ENCODE data around the gene MON1A.
"Not testable (repeated sequence)": the region's sequence is repeated elsewhere in the genome, so short reads cannot be mapped to it uniquely, and the experiment has no call there.

MON1A gene

GRCh38 chr3:49917806-49918590, 11.6 kb downstream of the MON1A start:
- not testable (repeated sequence) for DNase-seq (ENCODE audit: low read depth)

- no peak for DNase-seq (ENCODE audit: low read depth)
These were observed 12.9 kb downstream of the MON1A start for GRCh38 chr3:49916686-49917085.

- no peak for DNase-seq (ENCODE audit: low read depth)
These were observed 14.7 kb downstream of the MON1A start for GRCh38 chr3:49914906-49915305.

GRCh38 chr3:49912881-49913281, 16.7 kb downstream of the MON1A start:
- no peak for DNase-seq (ENCODE audit: low read depth)

- DNase-seq (ENCODE audit: low read depth), result no peak
These were observed 18.0 kb downstream of the MON1A start for GRCh38 chr3:49911611-49912010.

- DNase-seq (ENCODE audit: low read depth), result no peak
These were observed 18.5 kb downstream of the MON1A start for GRCh38 chr3:49911124-49911420.

GRCh38 chr3:49910409-49911123, 19.0 kb downstream of the MON1A start:
- no peak for DNase-seq (ENCODE audit: low read depth)

- no peak for DNase-seq (ENCODE audit: low read depth)
These were observed 21.0 kb downstream of the MON1A start for GRCh38 chr3:49908373-49909199.

GRCh38 chr3:49906073-49906743, 23.4 kb downstream of the MON1A start:
- no peak for DNase-seq (ENCODE audit: low read depth)

- not testable (repeated sequence) for DNase-seq (ENCODE audit: low read depth)
These were observed 25.2 kb downstream of the MON1A start for GRCh38 chr3:49904448-49904847.

- DNase-seq (ENCODE audit: low read depth), result peak; percentile 60
These were observed 25.9 kb downstream of the MON1A start, which contains the start of gene MST1R for GRCh38 chr3:49903451-49904424. Gene MST1R (minus strand): TSS chr3:49903873. CDS start chr3:49903609, 264 bp downstream.

GRCh38 chr3:49902511-49903345, 26.9 kb downstream of the MON1A start:
- DNase-seq (ENCODE audit: low read depth), result no peak

GRCh38 chr3:49901366-49902339, 28.0 kb downstream of the MON1A start:
- DNase-seq (ENCODE audit: low read depth), result no peak

- DNase-seq (ENCODE audit: low read depth), result no peak
These were observed 29.0 kb downstream of the MON1A start for GRCh38 chr3:49900491-49901153.

- no peak for DNase-seq (ENCODE audit: low read depth)
These were observed 29.8 kb downstream of the MON1A start for GRCh38 chr3:49899815-49900214.

- no peak for DNase-seq (ENCODE audit: low read depth)
These were observed 30.6 kb downstream of the MON1A start for GRCh38 chr3:49898991-49899390.

GRCh38 chr3:49896345-49896744, 33.3 kb downstream of the MON1A start:
- no peak for DNase-seq (ENCODE audit: low read depth)

GRCh38 chr3:49895791-49896190, 33.8 kb downstream of the MON1A start:
- no peak for DNase-seq (ENCODE audit: low read depth)

All from stimulated activated CD8-positive, alpha-beta memory T cell treated with anti-CD3 and anti-CD28 coated beads, Interleukin-12 subunit alpha, Interleukin-12 subunit beta, amount 100 ng/mL, for 1 hour (primary cell).